Activated naive CD4-positive, alpha-beta T cell treated with anti-CD3 and anti-CD28 coated beads, Interleukin-2, amount 50 U/mL, for 72 hours (primary cell): Measurements from ENCODE around the gene GNG3. TPM values are rescaled to one million over a fixed set of nuclear protein-coding genes. Genes with fewer than 3 reads are reported as not detected.
"Not testable (repeated sequence)": the region's sequence is repeated elsewhere in the genome, so short reads cannot be mapped to it uniquely, and the experiment has no call there.

ENCODE experiments used
- ATAC-seq, 2 donors: fragments of 150-1000 bp; cut with Tn5 transposase; 2 replicates each; pipeline ENCODE4 v1.10.0; 2021; ENCODE audit warnings: mild to moderate bottlenecking in 2 of 2, moderate library complexity in 2 of 2
- DNase-seq, 2 donors: peaks; one replicate each; pipeline ENCODE4 v3.0.0; 2021 to 2022; ENCODE audit warnings: low spot score in 2 of 2
- H3K27ac Mint-ChIP-seq, 2 donors: one replicate each; pipeline ENCODE4 v1.8.0; 2022; ENCODE audit warnings: mild to moderate bottlenecking in 2 of 2, mixed read lengths in 2 of 2
- H3K36me3 Mint-ChIP-seq, 2 donors: one replicate each; pipeline ENCODE4 v1.8.0; 2022; ENCODE audit warnings: mixed read lengths in 2 of 2
- H3K9me3 Mint-ChIP-seq, 2 donors: one replicate each; pipeline ENCODE4 v1.8.0; 2022; ENCODE audit warnings: mixed read lengths in 2 of 2
- total RNA-seq, 2 donors: library from RNA; stranded (reverse); gene quantifications; one replicate each; pipeline ENCODE4 v1.2.3, GENCODE V29; 2022

Gene GNG3
- total RNA-seq, 2 donors from 2014 or later, result not detected

DNA sequence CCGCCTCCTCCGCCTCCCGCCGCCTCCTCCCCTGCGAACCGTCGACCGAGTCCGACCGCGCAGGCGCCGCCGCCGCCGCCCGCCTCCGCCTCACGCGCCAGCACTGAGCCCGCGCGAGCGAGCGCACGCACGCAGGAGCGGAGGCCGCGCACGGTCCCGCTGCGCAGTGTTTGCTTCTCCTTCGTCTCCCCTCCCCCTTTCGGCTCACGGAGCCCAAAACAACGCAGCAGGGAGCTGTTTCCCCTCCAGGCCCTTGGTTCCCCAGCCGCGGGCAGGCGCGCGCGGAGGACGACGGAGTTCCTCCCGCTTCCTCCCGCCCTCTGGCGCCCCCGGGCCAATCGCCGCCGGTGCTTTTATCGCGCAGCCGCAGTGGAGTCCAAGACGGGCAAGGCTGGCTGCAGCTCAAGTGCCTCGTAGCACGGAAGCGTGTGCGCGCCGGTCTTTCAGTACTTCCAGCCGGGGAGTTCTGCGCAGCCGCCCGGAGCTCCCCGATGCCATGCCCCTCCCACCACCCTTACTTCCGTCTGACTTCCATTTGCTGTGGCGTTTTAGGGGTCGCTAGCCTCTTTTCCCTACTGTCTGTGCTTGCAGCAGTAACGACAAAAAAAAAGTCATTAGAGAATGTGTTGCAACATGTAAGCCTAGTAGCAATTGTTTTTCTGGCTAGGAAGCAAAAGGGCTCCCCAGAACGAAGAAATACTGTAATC lies 19.8 kb downstream of the GNG3 start, which contains the start of gene HNRNPUL2:
TSS of gene HNRNPUL2 (minus strand) at position 293 of the 707 bp plus-strand sequence. CDS start 301 bp downstream, outside the sequence.
- peak within 1 kb of the TSS; percentile 93 to 99 for H3K27ac Mint-ChIP-seq
- DNase-seq (peak; percentile 97 to 99), ATAC-seq (peak; percentile 85 to 89)
- peaks cover 51 to 58% of the 10 kb centered on the region in 2 donors for H3K36me3 Mint-ChIP-seq
- H3K9me3 Mint-ChIP-seq, result no peaks in the 10 kb centered on the region

DNA sequence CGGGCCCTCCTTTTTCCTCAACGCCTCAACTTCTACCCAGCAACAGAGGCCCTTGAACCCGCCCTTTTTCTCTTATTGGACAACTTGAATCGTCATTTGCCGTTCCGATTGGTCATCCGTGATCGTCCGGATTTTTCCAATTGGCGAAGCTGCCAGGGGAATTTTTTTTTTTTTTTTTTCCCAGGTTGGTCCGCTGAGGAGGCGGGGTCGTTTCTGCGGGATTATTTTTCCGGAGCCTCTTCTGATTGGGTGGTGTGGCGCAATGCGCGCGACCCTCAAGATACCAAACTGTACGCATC lies 20.3 kb downstream of the GNG3 start:
- peak; percentile 67 to 70 for ATAC-seq
- peaks cover 46 to 53% of the 10 kb centered on the region in 2 donors for H3K36me3 Mint-ChIP-seq
- peak; percentile 77 to 89 for DNase-seq
- peak overlapping the region; percentile 93 to 99 for H3K27ac Mint-ChIP-seq
- no peaks in the 10 kb centered on the region for H3K9me3 Mint-ChIP-seq

DNA sequence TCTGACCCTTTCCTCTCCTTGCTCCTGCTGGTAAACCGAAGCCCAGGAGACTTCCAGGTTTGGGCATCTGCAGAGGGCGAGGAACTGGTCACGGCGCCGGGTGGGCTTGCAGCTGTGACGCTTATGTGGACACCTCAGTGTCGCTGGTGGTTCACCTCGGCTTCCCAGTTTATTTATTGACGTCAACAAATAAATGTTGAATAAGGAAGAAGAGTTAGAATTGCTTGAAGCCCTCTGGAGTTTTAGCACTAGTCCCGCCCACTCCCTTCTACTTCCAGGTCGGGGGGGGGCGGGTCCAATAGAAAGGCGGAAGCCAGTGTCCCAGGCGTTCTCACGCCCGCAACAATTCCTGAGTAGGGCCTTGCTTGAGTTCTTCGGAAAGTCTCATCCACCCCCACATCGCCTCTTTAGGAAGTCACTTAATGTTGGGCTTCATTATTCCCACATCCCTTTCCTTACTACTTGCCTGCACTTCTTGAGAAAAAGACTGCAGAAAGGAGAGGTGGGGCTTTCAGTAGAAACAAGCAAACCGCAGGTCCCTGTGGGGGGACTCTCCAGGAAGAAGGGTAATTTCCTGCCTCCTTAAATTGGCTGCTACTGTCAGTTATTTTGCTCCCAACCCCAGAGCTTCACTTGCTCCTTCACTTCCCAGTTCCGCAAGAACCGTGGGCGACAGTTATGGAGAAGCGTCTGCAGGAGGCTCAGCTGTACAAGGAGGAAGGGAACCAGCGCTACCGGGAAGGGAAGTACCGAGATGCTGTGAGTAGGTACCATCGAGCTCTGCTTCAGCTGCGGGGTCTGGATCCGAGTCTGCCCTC lies 20.9 kb downstream of the GNG3 start, which contains the start of gene TTC9C:
TSS of gene TTC9C (plus strand) at position 316 of the 818 bp plus-strand sequence. CDS start at position 679, 363 bp downstream.
- DNase-seq (peak; percentile 68 to 79), ATAC-seq (peak; percentile 39 to 48)
- peaks cover 45 to 51% of the 10 kb centered on the region in 2 donors for H3K36me3 Mint-ChIP-seq
- no peaks in the 10 kb centered on the region for H3K9me3 Mint-ChIP-seq
- H3K27ac Mint-ChIP-seq, result peak within 1 kb of the TSS; percentile 93 to 99

DNA sequence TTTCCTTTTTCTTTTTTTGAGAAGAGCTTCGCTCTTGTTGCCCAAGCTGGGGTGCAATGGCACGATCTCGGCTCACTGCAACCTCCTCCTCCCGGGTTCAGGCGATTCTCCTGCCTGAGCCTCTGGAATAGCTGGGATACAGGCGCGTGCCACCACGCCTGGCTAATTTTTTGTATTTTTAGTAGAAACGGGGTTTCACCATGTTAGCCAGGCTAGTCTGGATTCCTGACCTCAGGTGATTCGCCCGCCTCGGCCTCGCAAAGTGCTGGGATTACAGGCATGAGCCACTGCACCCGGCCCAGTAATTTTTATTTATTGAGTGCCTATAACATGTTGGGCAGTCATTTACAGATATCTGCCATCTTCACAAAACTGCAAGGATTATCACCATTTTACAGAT lies 22.6 kb downstream of the GNG3 start:
- H3K36me3 Mint-ChIP-seq, result peaks cover 31 to 38% of the 10 kb centered on the region in 2 donors
- peak in 1 of 2 donors; percentile 47 for DNase-seq
- ATAC-seq, H3K9me3 Mint-ChIP-seq: not testable (repeated sequence)
- peak overlapping the region in 1 of 2 donors; percentile 93 for H3K27ac Mint-ChIP-seq

- Mint-ChIP-seq H3K36me3 (peaks cover 17 to 22% of the 10 kb centered on the region in 2 donors), H3K27ac (peak overlapping the region in 1 of 2 donors; percentile 84), H3K9me3 (no peaks in the 10 kb centered on the region)
- ATAC-seq (no peak), DNase-seq (no peak)
Observed at GRCh38 chr11:62732830-62733229, 25.4 kb downstream of the GNG3 start.

GRCh38 chr11:62737196-62737595 lies 29.7 kb downstream of the GNG3 start:
- H3K36me3 Mint-ChIP-seq, result peaks cover 0 to 10% of the 10 kb centered on the region in 2 donors
- DNase-seq, result no peak
- H3K9me3 Mint-ChIP-seq, result no peaks in the 10 kb centered on the region
- H3K27ac Mint-ChIP-seq, result no peak overlapping the region
- no peak for ATAC-seq

- Mint-ChIP-seq H3K36me3 (no peaks in the 10 kb centered on the region), H3K27ac (no peak overlapping the region), H3K9me3 (no peaks in the 10 kb centered on the region)
- no peak for DNase-seq
- ATAC-seq, result no peak
Observed at GRCh38 chr11:62747475-62748160, 40.1 kb downstream of the GNG3 start.

DNA sequence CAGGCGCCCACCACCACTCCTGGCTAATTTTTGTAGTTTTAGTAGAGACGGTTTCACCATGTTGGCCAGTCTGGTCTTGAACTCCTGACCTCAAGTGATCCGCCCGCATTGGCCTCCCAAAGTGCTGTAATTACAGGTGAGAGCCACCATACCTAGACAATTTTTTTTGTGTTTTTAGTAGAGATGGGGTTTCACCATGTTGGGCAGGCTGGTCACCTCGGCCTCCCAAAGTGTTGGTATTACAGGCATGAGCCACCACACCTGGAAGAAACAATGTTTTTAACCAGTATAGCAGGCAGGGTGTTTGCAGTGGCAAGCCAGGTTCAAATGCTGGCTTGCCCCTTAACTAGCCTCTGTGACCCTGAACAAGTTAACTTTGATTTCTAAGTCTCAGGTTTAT lies 42.5 kb downstream of the GNG3 start:
- not testable (repeated sequence) for DNase-seq, H3K36me3 Mint-ChIP-seq, ATAC-seq, H3K9me3 Mint-ChIP-seq
- peak overlapping the region in 1 of 2 donors; percentile 60 for H3K27ac Mint-ChIP-seq

- ATAC-seq (no peak), DNase-seq (no peak)
- Mint-ChIP-seq H3K27ac (peak overlapping the region in 1 of 2 donors; percentile 60), H3K9me3 (no peaks in the 10 kb centered on the region), H3K36me3 (no peaks in the 10 kb centered on the region)
Observed at GRCh38 chr11:62752177-62752785, 44.8 kb downstream of the GNG3 start.

DNA sequence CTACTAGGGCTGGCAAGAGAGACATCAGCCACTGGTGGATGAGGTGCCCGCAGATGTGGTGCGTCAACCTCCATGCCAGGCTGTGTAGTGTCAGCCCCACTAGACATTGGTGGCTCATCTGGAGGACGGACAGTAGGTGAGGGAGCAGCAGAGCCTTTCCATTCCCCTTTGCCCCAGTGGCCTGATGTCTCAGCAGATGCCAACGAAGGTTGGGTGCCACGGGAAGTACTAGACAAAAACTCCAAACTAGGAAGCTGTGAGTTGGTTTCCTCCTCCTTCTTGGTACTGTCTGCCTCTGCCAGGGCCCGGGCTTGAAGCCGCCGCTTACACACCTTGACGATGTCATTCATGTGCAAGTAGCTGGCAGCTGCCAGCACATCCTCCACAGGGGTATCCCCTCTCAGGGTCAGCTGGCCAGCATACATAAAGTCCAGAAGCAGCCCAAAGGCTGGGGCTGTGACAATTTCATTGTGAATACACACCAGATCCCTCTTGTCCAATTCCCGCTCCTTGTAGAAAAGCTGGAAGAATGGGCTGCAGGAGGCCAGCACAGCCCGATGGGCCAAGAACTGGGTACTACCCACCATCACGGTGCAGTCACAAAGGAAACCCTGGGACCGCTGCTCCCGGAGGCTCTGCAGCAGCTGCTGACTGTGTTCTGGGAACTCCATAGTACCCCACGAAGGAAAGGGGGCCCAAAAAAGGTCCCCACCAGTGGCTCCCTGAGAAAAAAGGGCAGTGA lies 45.7 kb downstream of the GNG3 start:
- no peaks in the 10 kb centered on the region for H3K9me3 Mint-ChIP-seq
- peak overlapping the region; percentile 94 to 99 for H3K27ac Mint-ChIP-seq
- DNase-seq (no peak), ATAC-seq (peak in 1 of 2 donors; percentile 0)
- H3K36me3 Mint-ChIP-seq, result no peaks in the 10 kb centered on the region

GRCh38 chr11:62753736-62754603 lies 46.5 kb downstream of the GNG3 start, which contains the start of gene ZBTB3:
Gene ZBTB3 (minus strand): TSS chr11:62754160. CDS start chr11:62753664, 496 bp downstream.
- peak; percentile 97 to 98 for ATAC-seq
- peak within 1 kb of the TSS; percentile 94 to 99 for H3K27ac Mint-ChIP-seq
- no peaks in the 10 kb centered on the region for H3K9me3 Mint-ChIP-seq
- DNase-seq, result peak; percentile 94 to 97
- H3K36me3 Mint-ChIP-seq, result no peaks in the 10 kb centered on the region

DNA sequence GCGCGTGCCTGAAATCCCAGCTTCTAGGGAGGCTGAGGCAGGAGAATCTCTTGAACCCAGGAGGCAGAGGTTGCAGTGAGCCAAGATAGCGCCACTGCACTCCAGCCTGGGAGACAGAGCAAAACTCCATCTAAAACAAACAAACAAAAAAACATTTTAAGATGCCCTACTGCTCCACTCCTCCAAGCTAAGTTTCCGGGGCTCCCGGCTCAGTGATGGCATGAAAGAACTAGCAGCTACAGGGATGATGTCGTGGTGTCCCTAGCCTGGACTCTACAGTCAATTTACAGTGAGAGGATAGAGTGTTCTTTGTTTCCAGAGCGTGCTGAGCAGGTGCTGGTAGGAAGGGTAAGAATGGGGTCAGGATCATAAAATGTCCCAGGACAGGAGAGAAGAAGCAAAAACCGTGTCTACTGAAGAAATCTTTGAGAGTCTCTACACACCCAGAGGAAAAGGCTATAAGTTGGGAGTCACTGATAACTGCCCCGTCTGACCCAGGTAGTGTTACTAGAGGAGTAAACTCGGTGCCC lies 47.7 kb downstream of the GNG3 start:
- H3K9me3 Mint-ChIP-seq, result no peaks in the 10 kb centered on the region
- H3K27ac Mint-ChIP-seq, result no peak overlapping the region
- no peak for DNase-seq
- ATAC-seq, result no peak
- H3K36me3 Mint-ChIP-seq, result no peaks in the 10 kb centered on the region

GRCh38 chr11:62757846-62758788 lies 50.6 kb downstream of the GNG3 start:
- no peak for ATAC-seq
- peaks cover 14% of the 10 kb centered on the region in 2 donors for H3K36me3 Mint-ChIP-seq
- no peak for DNase-seq
- no peak overlapping the region for H3K27ac Mint-ChIP-seq
- no peaks in the 10 kb centered on the region for H3K9me3 Mint-ChIP-seq
